Kidney epithelial cell (primary cell): ENCODE measurements around the gene UVSSA. TPM values are rescaled to one million over a fixed set of nuclear protein-coding genes. Genes with fewer than 3 reads are reported as not detected.

Source experiments
- DNase-seq: peaks from one replicate; pipeline ENCODE4 v3.0.0-alpha.2; 2010; ENCODE audit warnings: low read depth
- H3K27me3 ChIP-seq: 2 replicates; pipeline ENCODE4 v1.6.0; 2011; ENCODE audit warnings: low read length; ENCODE audit not compliant: control insufficient read depth, insufficient read depth
- H3K36me3 ChIP-seq: 2 replicates; pipeline ENCODE4 v1.5.1; 2011; ENCODE audit warnings: low read length; ENCODE audit not compliant: control insufficient read depth, insufficient read depth
- H3K4me3 ChIP-seq: 2 replicates; pipeline ENCODE4 v1.5.1; 2011; ENCODE audit warnings: low read depth, mild to moderate bottlenecking, control low read depth, low read length
- total RNA-seq: library from RNA; depleted of rRNA; stranded (reverse); fragments of >200 nt; gene quantifications from 2 replicates; pipeline ENCODE4 v1.2.3, GENCODE V29; 2015
- TF ChIP-seq, protein P1 (sequence below): IDR thresholded peaks from 2 replicates; pipeline ENCODE4 v1.5.1; 2011; ENCODE audit warnings: mild to moderate bottlenecking, moderate library complexity, low read length, control low read depth, inconsistent platforms; ENCODE audit not compliant: insufficient read depth, poor library complexity, severe bottlenecking

The UVSSA gene
- total RNA-seq, 1 donor from 2014 or later: 13.0 TPM

DNA sequence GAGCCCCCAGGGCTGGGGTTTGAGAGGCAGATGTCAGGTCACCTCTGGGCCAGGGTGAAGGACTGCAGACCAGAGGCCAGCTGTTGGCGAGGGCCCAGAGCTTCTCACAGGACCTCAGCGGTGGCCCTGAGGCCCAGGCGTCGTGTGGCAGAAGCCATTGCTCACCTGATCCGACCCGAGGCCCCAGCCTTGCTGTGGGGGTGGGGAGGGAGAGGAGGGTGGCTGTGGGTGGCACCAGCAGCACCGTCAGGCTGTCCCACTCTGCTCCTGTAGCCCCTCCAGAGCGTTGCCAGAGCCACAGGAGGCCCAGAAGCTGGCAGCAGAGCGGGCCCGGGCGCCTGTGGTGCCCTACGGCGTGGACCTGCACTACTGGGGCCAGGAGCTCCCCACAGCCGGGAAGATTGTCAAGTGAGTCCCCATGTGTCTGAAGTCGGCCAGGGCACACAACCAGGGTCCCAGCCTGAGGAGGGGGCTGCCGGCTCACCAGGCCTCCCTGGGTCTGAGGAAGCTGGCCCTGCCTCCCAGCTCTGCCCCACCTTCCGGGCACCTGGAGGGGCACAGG, 28.8 kb downstream of the UVSSA start:
- Histone ChIP-seq H3K36me3 (no peaks in the 10 kb centered on the region), H3K27me3 (no peaks in the 10 kb centered on the region), H3K4me3 (no peak overlapping the region)
- TF ChIP-seq, protein P1, sequence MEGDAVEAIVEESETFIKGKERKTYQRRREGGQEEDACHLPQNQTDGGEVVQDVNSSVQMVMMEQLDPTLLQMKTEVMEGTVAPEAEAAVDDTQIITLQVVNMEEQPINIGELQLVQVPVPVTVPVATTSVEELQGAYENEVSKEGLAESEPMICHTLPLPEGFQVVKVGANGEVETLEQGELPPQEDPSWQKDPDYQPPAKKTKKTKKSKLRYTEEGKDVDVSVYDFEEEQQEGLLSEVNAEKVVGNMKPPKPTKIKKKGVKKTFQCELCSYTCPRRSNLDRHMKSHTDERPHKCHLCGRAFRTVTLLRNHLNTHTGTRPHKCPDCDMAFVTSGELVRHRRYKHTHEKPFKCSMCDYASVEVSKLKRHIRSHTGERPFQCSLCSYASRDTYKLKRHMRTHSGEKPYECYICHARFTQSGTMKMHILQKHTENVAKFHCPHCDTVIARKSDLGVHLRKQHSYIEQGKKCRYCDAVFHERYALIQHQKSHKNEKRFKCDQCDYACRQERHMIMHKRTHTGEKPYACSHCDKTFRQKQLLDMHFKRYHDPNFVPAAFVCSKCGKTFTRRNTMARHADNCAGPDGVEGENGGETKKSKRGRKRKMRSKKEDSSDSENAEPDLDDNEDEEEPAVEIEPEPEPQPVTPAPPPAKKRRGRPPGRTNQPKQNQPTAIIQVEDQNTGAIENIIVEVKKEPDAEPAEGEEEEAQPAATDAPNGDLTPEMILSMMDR: no peak
- DNase-seq: no peak

DNA sequence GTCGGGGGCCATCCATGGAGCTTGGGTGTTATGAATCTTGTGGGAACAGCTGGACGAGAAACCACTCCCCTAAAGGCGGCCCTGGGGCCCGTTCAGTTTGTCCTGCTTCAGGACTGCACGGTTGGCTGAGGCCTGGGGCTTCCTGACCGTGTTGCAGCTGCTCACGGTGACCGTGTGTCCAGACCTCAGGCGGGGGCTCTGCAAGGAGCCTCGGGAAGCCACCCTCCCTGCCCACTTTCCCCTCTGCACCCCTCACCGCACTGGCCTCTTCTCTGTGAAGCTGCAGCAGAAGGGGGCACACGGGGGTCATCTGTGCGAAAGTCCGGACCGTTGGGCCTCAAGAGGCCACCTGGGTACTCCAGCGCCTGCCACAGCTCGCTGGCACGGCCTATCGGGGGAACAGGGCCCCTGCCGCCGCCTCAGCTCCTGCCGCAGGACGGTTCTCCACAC, 29.4 kb downstream of the UVSSA start:
- TF ChIP-seq, protein P1: no peak
- no peaks in the 10 kb centered on the region for H3K27me3 ChIP-seq
- no peaks in the 10 kb centered on the region for H3K36me3 ChIP-seq
- H3K4me3 ChIP-seq: no peak overlapping the region
- DNase-seq: no peak

DNA sequence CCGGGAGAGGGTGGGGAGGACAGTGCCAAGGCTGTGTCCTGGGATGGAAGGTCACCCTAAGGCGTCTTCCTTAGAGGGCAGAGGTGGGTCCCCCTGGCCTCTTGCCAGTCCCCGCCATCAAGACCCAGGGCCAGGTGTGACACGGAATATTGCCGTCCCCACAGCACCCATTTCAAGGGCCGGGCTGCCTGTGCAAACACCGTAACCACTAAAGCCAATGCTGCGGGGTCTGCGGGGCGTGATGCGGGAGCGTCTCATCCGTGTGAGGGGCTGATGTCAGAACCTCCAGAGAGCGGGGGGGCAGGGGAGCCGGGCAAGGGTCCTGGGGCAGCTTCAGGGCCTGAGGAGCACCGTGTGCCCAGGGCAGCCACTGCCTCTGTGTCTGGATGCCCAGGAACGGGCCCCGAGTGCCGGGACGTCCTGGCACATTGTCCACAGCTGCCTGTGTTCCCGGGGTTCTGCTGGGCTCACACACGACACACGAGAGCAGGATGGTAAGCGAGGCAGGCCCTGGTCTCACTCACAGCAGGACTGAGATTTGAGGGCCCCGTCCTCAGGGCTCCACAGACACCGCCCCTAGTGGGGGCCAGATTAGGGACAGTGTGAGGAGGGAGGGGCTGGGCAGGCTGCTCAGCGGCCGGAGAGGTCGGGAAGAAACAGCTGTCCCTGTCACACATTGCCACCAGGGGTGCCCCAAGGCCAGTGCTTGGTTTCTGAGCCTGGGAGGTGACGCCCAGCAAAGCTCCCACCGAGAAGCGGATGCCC, 30.0 kb downstream of the UVSSA start:
- TF ChIP-seq, protein P1: no peak
- Histone ChIP-seq H3K36me3 (no peaks in the 10 kb centered on the region), H3K4me3 (no peak overlapping the region), H3K27me3 (no peaks in the 10 kb centered on the region)
- no peak for DNase-seq

DNA sequence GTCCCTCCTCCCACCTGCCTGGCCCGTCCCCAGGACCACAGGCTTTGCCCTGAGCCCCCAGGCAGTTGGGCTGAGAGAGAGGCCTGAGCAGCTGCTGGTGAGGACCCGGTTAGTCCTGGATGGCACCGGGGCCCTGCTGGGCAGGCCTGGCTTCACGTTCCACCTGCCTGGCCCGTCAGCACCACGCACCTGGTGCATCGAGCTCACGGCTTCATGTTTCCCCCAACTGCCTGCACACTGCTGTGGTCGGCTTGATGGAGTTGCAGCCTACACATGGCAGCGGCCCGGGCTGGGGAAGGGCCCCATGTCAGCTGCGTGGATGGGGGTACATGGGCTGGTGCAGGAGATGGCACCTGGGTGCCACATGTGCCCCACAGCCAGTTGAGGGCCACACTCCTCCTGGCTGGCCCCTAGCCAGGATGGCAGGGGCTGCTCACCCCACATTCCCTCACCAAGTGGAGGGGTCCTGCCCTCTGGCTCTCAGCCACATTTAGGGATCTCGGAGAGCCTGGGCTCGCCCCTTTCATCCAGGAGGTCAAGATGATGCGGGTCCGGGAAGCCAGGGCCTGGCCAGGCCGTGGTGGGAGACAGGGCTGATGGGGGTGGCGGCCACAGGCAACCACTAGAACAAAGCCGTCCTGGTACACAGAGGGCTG, 30.7 kb downstream of the UVSSA start:
- H3K27me3 ChIP-seq: no peaks in the 10 kb centered on the region
- no peak overlapping the region for H3K4me3 ChIP-seq
- DNase-seq: no peak
- TF ChIP-seq, protein P1: no peak
- no peaks in the 10 kb centered on the region for H3K36me3 ChIP-seq

DNA sequence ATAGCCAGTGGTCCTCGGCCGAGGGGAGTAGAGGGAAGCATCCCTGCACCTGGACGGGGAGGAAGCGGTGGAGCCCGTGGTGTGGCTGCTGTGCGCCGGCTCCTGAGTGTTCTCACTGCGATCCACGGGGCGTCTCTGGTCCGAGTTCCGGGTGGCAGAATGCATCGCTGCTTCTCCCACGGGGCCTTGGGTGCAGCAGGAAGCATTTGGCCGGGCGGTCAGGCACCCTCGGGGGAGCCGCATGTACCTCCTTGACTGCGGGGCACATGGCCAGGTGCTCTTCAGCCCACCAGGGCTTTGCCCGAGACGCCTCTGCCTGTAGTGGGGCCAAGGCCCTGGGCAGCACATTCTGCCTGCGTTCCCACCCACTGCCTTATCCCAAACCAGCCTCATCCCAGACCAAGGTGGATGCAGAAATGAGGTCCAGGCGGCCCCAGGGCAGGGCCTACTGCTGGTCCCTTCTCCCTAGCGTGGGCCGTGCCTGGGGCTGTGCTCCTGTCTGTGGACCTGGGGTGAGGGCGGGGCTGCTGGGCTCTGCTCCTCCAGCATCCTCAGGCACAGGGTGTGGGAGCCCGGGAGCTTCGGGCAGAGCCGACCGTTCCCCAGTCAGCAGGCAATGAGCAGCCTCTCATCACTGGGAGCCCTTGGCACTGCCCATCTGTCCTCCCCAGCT, 31.7 kb downstream of the UVSSA start:
- no peak for DNase-seq

More for the DNA sequence above, 31.7 kb downstream of the UVSSA start:
- Histone ChIP-seq H3K4me3 (no peak overlapping the region), H3K27me3 (no peaks in the 10 kb centered on the region), H3K36me3 (no peaks in the 10 kb centered on the region)
- TF ChIP-seq, protein P1: no peak
